ENCODE results near the gene B3GNT5. TPM values are rescaled to one million over a fixed set of nuclear protein-coding genes. Genes with fewer than 3 reads are reported as not detected.

B3GNT5 gene
- total and polyA plus RNA-seq, 2 of the 8 experiments (the other 6 are each of a cell fraction or from before 2014, with no cell fraction given) = 2.4 to 9.7 TPM

DNA sequence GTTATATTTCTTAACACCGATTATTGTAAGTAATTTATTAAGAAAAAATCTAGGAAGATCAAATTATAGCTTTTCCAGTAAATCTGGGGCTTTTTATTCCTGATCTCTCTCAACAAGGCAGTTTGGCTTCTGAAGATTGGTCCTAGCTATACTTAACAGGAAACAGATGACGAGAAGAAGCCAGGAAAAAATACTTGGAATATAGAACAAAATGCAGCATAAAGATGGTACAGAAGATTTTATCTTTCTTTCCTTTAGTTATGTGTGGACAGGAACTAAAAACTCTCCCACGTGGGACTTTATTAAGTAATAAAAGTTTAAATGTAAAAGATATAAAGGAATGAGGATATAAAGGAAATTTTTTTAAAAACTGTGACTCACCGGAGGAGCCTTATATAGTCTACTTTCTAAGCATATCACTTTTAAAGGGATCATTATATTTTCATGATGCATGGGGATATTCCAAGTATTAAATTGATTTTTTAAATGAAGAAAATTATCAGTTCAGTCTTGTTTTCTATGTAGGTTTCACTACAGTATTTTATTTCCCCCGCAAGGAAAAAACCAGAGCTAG, 8.2 kb downstream of the B3GNT5 start (continued):
- TF ChIP-seq, protein P1, sequence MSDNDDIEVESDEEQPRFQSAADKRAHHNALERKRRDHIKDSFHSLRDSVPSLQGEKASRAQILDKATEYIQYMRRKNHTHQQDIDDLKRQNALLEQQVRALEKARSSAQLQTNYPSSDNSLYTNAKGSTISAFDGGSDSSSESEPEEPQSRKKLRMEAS (IDR thresholded peaks at IDR 0.05) = no peak
- TF ChIP-seq, protein P2, sequence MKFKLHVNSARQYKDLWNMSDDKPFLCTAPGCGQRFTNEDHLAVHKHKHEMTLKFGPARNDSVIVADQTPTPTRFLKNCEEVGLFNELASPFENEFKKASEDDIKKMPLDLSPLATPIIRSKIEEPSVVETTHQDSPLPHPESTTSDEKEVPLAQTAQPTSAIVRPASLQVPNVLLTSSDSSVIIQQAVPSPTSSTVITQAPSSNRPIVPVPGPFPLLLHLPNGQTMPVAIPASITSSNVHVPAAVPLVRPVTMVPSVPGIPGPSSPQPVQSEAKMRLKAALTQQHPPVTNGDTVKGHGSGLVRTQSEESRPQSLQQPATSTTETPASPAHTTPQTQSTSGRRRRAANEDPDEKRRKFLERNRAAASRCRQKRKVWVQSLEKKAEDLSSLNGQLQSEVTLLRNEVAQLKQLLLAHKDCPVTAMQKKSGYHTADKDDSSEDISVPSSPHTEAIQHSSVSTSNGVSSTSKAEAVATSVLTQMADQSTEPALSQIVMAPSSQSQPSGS (IDR thresholded peaks at IDR 0.05; ENCODE audit: low read length) = no peak
- TF ChIP-seq, protein P3, sequence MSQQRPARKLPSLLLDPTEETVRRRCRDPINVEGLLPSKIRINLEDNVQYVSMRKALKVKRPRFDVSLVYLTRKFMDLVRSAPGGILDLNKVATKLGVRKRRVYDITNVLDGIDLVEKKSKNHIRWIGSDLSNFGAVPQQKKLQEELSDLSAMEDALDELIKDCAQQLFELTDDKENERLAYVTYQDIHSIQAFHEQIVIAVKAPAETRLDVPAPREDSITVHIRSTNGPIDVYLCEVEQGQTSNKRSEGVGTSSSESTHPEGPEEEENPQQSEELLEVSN (IDR thresholded peaks at IDR 0.05) = no peak
- TF ChIP-seq RXRA (IDR thresholded peaks at IDR 0.05; ENCODE audit: insufficient read depth, low read depth, low read length) (no peak), SP1 (IDR thresholded peaks at IDR 0.05; ENCODE audit: low read depth, low read length) (no peak)

All from H1 (cell line).